NCI-H526 (cell line): Measurements from ENCODE around the gene MCHR1.

Source experiments
- DNase-seq, 2 experiments: peaks; one replicate each; lab custom pipeline; 2025; lab: John Stamatoyannopoulos, UW

Gene MCHR1, protein sequence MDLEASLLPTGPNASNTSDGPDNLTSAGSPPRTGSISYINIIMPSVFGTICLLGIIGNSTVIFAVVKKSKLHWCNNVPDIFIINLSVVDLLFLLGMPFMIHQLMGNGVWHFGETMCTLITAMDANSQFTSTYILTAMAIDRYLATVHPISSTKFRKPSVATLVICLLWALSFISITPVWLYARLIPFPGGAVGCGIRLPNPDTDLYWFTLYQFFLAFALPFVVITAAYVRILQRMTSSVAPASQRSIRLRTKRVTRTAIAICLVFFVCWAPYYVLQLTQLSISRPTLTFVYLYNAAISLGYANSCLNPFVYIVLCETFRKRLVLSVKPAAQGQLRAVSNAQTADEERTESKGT

DNA sequence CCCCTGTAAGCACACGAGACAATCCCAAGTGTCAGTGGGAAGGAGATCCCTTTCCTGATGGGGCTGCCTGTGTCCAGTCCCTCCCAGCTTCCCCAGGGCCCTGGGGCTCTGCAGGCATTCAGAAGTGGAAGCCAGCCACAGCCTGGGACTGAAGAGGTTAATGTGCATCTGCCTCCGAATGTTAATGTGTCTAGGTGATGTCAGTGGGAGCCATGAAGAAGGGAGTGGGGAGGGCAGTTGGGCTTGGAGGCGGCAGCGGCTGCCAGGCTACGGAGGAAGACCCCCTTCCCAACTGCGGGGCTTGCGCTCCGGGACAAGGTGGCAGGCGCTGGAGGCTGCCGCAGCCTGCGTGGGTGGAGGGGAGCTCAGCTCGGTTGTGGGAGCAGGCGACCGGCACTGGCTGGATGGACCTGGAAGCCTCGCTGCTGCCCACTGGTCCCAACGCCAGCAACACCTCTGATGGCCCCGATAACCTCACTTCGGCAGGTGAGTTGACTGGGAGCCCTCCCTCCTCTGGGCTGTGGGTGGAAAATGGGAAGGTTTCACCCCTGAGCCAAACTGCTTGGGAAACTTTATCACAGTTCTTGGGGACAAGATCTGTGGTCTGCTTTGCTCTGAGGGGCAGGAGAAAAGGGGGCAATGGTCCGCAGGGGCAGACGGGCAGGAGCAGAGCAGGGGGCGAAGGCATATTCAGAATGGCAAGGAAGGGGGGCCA lies at the start of gene MCHR1:
Gene MCHR1 (plus strand): TSS at position 236 of the 715 bp plus-strand sequence. CDS start 169 bp downstream, at position 405.
- peak in 1 of 2 experiments; percentile 10 for DNase-seq

DNA sequence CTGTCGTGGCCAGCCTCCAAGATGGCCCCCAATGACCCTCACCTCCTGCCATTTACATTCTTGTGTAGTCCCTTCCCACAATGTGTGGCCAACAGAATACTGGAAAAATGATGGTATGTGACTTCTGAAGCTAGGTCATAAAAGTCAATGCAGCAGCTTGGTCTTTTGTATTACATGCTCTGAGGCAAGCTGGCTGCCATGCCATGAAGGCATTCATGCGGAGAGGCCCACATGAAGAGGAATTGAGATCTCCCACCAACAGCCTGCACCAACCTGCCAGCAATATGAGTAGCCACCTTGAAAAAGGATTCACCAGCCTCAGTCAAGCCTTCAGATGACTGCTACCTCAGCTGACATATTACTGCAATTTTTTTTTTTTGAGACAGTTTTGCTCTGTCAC lies 47.4 kb upstream of the MCHR1 start:
- DNase-seq, result no peak

DNA sequence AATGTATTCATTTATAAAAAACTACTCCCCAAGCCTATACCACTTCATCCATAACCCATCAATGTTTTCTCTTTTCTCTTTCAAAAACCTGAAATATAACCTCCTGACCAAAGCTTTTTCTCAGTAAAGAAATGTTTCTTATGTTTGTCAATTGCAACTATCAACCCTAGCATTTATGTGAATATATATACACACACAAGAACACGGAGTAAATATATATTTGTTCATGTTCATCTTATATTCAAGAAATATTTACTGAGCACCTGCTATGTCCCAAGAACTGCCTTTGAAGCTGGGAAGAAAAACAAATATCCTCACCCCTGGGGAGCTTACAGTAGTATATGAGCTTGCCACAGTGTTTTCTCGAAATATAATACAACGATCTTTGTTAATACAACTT lies 46.2 kb upstream of the MCHR1 start:
- DNase-seq, result no peak

DNA sequence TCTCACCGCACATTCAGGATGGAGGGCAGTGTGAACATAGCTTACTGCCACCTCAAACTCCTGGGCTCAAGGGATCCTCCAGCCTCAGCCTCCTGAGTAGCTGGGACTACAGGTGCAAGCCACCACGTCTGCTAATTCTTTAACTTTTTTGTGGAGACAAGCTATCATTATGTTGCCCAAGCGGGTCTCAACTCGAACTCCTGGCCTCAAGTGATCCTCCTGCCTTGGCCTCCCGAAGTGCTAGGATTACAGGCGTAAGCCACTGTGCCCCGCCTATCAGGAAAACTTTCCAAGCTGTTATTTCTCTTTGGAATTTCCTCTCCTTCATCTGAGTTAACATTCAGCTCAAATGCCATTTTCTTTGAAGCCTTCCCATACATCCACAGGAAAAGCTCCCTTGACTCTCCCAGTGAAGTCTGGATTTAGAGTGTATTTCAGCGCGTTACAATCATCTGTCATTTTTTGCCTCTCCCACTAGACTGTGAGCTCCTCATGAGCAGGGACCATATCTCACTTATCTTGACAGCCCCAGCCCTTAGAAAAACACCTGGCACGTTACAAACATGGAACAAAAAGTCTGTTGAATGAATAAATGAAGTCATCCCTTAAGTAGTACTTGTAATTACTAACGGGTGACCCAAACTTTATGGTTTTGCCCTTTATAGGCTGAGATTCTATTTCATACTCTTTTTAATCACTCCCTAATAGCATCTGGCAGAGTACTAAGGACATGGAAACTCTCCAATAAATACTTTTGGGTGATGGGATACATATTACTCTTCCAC lies 45.0 kb upstream of the MCHR1 start:
- no peak for DNase-seq

DNA sequence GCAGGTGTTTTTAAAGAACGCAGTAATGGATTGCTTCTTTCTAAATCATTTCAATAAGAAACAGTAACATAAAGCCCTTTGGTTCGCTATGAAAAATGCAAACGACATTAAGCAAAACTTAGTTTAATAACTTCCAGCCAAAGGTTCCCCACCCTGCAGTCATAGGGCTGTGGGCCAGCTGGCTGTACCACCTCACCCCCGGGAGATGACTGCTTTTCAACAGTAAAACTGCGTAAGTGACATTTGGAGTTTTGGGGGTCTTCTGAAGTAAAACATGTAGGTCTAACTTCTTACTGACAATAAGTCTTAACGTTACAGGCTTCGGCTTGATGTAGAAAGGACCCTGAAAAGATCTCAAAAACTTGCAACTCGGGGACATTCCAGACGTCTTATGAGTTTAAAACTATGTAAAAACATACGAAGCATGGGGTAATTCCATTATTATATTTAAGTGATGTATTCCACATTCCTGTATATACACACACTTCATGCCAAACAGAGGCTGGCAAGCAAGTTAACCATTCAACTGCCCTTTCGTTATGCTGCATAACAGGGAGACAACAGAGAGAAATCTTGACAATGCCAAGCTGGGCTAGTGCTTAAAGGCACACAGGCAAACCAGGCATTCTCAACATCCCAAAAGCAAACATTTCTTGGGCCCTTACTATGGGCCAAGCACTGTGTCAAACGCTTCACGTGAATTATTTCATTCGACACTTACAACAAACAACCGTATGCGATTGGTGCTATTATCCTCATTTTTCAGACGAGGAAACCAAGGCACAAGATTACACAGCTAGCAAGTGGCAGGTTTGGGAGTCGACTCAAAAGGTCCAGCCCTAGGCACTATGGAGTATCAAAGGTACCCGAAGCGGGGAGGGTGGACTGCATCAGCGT lies 44.0 kb upstream of the MCHR1 start:
- no peak for DNase-seq

DNA sequence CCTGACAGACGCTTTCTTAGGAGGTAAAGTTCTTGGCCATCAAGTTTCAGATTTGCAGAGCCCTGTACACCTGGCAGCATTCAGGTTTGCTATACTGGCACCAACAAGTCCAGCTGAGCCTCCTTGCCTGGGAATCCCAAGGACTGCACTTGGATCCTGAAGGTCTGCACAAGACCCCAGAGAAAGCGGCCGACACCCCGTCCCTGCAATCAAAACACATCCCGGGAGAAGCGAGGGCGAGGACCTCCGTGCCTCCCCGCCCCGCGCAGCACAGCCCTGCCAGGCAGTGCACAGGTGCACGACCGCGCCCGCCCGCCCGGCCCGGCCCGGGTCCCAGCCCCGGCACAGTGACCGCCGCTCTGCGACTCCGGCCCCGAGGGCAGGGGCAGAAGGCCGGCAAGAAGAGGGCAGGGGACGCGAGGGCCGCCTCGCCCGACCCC lies 43.3 kb upstream of the MCHR1 start:
- peak in 1 of 2 experiments; percentile 59 for DNase-seq

DNA sequence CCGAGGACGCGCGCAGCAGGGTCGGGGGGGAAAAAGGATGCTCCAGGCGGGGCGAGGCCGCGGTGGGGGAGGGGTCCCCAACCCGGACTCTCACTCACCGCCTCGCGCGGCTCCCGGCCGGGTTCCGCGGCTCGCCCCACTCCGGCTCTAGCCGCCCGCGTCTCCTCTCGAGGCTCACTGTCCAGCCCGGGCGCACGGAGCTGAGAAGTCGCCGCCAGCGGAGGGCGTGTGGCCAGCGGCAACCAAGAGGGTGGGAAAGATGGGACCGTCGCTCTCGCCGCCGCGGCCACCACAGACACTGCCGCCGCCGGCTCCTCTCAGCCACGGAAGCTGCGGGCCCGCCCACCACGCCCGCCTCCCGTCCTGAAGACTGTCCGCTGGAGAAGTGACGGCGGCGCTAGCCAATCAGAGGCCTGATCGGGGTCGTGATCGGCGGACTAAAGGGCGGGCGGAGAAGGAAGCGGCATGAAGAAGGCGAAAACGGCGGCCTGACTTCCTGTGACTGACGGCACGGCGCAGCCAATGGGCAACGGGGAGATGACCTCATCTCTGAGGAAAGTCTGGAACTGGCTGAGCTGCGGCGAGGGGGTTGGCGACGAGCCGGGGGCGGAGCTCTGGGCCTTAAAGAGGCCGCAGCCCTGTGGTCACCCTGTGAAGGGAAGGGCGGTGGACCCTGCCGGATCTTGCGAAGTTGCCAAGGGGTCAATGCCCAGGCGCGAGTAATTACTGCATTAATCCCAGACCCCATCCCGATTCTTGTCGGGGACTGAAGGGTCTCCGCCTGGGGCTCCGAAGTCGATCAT lies 42.7 kb upstream of the MCHR1 start, which contains the start of gene MRTFA:
Gene MRTFA (minus strand): TSS at position 340 of the 803 bp plus-strand sequence.
- peak; percentile 94 to 98 for DNase-seq

DNA sequence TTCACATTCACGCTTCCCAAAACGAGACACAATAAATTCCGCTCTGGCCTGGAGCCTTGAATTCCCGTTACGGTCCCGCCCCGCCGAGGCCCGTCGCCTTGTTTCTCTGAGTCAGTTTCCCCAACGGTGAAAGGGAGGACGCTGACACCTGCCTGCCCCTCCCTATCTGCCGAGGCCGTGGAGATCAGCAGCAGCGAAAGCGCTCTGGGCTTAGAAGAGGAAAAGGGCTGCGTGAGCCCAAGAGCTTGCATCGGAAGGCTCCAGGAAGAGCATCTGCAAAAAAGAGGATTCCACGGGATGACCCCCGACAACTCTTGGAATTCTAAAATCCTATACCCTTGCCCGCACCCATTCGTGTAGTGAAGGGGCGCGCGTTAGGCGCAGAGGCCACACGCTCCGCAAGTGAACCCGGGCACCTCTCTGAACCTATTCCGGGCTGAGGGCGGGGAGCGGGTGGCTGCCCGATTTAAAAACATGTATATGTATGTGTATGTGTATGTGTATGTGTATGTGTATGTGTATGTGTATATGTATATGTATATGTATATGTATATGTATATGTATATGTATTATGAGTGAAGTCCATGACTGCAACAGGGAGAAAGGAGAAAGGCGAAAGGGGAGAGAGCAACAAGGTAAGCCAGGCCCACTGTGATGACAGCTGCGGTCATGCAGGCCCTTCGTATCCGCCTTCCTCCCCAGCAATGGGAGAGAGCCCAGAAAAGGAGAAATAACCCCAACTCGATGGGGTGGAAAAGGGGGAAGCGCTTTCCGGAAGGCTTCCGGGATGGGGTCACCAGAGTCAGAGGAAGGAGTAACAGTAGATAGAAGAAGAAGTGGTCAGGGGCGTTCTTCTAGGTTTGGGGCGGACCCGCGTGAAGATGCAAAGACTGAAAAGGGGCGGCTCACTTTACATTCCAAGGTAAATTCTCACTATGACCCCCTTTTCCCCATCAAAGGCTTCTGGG lies 41.8 kb upstream of the MCHR1 start:
- peak in 1 of 2 experiments; percentile 56 for DNase-seq

DNA sequence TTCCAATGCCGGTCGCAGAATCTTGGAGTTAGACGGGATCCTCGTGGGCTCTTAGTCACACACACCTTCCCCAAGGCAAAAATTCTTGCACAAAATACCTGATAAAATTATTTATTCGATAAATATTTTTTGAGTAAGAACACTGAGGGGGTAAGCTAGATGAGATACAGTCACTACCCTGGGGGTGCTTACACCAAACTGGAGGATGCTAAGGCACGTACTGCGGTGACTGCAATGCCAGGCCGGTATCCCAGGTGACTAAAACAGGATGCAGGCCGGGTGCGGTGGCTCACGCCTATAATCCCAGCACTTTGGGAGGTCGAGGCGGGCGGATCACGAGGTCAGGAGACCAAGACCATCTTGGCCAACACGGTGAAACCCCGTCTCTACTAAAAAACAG lies 41.0 kb upstream of the MCHR1 start:
- DNase-seq, result no peak

DNA sequence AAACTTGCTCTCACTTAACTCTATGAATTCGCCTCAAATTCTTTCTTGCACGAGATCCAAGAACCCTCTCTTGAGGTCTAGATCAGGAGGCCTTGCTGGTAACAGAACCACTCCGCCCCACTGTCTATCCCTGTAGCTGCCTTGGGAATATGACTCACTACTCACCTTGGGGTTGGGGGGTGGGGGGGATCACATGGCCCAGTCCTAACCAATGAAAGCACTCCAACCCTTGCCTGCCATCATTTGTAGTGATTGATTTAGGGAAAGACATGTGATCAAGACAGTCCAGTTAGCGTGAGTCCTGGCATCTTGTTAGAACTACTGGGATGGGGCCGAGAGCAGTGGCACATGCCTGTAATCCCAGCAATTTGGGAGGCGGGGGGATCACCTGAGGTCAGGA lies 38.0 kb upstream of the MCHR1 start:
- no peak for DNase-seq

DNA sequence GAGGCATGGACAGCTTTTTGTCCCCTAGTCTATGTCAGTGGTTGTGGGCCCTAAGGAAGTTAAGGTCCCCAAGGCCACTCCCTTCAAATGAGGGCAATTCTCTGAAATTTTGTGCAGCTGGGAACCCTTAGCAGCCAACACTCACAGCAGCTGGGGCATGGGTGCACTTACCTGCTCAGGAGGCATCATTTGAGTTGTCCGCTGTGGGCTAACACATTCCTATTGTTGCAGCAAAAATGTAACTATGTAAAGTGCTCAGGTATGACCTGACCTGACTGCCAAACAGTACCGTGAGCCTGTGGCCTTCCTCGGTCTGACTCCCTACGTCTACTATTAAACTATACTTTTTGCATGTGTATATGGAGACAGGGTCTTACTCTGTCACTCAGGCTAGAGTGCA lies 37.0 kb upstream of the MCHR1 start:
- DNase-seq, result no peak

DNA sequence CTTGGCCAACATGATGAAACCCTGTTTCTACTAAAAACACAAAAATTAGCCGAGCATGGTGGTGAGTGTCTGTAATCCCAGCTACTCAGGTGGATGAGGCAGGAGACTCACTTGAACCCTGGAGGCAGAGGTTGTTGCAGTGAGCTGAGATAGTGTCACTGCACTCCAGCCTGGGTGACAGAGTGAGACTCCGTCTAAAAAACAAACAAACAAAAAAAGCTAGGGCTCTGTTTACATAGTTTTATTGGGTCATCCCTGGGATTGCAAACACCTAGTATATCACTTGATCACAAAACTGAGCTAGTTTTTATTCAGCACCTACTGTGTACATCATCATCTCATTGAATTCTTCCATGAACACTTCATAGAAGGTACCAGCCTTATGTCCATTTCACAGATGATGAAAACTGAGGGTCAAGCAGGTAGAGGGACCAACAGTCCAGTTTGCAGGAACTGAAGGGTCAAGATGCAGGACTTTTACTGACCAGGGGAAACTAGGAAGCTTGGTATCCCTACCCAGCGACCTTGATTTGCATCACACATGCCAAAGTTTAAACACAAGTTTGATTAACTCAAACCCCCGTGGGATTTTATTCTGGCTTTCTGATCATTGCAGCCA lies 33.6 kb upstream of the MCHR1 start:
- DNase-seq, result no peak

DNA sequence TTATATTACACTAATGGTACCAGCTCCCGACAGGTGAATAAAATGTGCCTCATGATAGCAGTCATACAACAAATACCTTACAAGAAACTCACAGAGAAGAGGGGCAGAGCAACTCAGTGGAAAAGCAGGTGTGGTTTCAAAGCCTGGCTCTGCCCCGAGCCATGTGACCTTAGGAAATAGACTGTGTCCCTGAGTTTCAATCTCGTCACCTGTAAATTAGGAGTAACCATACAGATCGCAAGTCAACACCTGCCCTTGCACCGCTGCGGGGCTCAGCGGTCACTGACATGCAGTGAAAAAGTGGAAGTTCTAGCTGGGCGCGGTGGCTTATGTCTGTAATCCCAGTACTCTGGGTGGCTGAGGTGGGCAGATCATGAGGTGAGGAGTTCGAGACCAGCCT lies 30.9 kb upstream of the MCHR1 start:
- DNase-seq, result no peak

DNA sequence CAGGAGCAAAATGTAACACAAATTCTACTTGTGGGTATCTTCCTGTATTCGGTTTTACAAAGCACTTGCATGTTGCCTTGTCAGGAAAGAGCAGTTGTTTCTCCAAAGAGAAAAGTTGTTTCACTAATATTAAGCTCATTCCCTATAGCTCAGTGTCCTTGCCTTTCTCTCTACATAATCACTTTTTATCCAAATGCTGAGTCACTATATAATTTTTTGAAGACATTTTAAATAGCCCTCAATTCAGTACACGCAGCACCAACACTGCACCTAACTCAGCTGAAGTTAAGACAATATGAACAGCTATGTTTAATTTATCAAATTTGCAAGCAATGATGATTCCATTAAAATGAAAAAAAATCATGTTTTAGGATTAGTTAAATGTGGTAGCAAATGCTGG lies 28.2 kb upstream of the MCHR1 start:
- DNase-seq, result no peak

DNA sequence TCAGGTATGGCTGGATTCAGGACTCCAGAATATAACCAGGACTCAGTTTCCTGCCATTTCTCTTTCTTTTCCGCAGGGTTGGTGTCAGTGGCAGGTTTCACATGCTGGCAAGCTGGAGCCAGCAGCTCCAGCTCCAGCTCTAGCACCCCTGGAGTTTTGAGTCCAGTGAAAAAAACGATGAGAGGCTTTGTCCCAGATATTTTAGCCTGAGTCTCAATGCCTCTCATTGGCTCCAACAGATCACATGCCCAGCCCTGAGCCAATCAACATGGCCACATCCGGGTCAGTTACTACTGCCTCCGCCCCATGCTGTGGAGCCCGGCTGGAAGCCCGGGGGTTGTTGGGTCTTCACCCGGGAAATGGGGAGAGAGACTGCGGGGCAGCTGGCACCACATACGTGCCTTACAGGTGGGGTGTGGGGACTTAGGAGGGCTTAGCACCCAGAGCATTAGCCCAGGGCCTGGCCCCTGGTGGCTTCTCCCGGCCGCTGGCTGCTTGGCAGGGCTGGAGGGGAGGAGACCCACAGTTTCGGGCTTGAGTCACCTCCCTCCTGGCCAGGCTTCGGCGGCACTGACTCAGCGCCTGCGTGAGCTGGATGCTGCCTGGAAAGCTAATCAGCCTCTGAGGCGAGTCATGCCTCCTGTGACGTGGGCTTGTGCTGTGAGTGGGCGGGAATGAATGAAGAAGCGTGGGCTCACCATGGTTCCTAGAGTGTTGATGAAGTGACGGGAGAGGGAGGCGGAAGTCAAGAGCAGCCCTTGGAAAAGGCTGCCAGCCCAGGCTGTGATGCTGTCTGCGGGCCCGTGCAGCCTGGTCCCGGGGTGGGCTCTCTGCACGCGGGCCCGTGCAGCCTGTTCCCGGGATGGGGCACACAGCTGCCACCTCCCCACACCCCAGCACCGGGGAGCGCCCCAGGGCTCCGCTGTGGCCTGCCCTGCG lies 27.5 kb upstream of the MCHR1 start:
- peak; percentile 75 to 91 for DNase-seq

DNA sequence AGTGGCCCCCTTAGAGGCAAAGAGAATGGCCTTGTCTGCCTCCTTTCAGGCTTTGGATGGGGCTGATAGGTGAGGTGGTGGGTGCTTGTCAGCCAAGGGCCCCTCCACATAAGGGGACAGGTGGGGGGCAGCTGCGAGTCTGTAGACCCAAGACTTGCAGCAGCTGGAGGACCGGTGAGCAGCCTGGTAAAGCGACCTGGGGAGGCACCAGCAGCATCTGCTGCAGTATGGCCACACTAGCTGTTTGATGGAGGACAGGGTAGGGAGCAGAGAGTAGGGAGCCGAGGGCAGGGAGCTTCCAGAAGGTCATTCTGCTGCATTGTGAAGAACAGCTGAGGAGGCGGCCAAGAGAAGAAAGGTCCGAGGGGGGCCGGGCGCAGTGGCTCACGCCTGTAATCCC lies 25.9 kb upstream of the MCHR1 start:
- no peak for DNase-seq

DNA sequence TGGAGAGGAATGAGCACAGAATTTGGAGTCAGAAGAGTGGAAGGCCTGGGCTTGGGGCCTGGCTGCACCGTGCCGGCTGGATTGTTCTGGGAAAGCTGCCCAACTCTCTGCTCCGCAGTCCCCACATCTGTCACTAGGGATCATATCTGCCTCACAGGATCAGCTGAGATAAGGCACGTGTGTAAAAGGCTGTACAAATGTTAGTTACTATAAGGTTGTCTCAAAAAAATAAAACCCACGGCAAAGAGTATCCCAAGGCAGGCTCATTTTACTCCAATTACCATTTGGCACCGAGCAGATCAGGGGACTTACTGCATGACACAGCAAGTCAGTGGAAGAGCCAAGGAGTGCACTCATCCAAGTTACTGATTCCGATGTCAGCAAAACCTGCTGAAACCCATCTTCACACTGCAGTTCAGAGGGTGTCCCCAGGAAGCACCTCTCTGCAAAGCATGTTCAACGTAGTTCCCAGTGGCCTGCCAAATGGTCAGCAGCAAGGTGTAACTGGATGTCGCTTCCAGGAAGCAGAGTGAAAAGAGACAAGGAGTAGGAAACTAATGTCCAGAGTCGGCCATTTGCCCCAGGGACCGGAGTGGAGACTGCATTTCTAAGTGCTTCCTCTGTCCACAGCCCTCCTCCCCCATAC lies 24.6 kb upstream of the MCHR1 start:
- DNase-seq, result peak in 1 of 2 experiments; percentile 11
